Stimulated activated CD4-positive, alpha-beta T cell treated with anti-CD3 and anti-CD28 coated beads, Interleukin-4, amount 100 ng/mL, for 1 hour (primary cell): ENCODE results near the gene CNTNAP2.

Experiments
- DNase-seq: peaks from one replicate; pipeline ENCODE4 v3.0.0-alpha.2; 2020

CNTNAP2 gene

DNA sequence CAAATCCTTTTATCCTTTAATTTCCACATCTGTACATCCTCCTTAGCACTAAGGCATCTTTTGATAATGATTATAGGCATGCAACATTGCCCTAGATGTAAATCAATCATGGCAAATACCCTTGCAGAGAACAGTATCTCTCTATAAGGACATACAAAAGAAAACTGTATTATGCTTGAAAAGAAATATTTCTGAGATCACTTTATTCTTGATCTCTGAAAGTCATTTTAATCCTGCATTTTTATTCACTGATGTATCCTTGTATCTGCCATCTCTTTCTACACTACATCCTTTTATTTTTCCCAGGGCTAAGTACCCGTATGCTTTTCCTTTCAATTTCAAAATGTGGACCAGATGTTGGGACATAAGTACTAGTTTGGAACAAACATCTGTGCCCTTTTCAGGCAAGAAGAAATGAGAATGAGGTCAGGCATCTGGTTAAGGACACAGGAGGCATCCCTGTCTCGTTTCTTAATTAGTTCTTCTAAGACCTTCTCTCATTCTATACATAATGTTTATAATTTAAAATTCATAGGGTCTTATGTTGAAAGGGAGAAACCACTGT is 338.6 kb downstream of the CNTNAP2 start:
- DNase-seq, result no peak

DNA sequence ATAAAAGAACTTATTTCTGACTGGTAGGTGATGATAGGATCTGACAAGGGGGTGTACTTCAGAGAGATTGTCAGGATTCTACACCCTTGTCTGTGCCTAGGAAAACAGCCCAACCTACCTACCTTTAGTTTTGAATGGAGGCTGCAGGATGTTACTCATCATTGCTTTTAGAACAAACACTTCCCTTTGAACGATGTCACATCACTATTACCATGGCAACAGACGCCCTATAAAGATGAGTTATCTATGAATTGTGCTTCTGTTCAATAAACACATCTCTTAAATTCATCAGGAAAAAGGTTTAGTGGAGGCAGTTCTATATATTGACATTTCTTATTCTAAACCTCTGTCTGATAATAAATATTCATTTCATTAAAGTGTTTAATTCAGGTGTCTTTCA is 362.4 kb downstream of the CNTNAP2 start:
- no peak for DNase-seq

DNA sequence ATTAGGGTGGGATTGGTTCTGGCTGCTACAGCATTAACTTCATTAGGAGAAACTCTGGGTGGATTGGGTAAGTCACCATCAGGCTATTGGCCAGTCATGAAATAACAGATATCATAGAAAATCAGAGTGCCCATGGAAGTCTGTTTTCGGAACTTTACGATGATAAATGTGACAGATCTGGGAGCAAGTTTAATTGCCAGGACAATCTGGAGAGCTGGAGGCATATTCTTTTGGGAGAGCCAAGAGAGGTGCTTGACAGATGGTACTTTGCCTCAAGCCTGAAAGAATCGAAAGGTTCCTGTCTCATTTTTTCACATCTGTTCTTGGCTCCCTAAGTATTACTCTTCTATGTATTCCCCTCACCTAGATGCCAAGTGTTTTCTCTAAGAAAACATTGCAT is 369.9 kb downstream of the CNTNAP2 start:
- no peak for DNase-seq

DNA sequence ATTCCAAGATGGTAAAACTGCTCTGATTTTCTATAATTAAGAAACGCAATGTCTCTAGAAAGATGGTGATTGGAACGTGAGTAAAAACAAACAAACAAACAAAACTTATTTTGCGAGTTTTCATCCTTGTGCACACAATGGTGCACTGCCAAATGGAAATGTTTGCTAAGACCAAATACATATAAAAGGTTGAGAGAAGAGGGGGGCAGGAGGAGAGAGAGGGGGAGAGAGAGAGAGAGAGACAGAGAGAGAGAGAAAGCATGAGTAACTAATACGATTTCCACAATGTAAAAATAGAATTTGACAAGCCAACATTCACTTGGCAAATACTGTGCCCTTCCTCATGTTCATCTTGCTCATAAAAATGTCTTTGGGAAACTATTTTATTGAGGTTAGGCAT is 375.4 kb downstream of the CNTNAP2 start:
- no peak for DNase-seq

DNA sequence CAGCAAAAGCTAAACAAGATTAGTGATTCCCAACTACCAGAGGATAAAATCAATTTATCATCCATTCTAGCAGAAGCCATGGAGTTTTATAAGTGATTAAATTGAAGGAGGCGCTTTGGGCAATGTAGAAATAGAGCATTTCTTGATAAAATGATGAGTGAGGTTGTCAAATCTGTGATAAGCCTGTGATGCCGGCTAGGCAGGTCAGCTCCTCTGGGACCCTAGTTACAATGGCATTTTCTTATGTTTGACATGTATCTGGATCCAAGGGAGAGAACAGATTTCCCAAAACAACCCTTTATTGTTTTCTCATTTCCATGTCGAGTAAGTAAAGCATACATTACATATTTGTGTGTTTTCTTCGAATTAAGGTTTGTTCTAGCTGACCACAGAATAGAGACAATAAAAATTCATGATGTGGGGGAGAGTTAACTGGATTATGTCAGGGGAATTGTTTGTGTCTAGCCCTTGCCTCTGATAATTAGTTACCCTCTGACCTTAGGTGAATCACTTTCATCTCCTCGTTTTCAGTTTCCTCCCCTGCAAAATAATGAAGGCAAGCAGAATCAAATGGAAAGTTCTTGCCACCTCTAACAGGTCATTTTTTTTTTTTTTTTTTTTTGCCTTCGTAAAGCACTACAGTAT is 378.5 kb downstream of the CNTNAP2 start:
- no peak for DNase-seq

DNA sequence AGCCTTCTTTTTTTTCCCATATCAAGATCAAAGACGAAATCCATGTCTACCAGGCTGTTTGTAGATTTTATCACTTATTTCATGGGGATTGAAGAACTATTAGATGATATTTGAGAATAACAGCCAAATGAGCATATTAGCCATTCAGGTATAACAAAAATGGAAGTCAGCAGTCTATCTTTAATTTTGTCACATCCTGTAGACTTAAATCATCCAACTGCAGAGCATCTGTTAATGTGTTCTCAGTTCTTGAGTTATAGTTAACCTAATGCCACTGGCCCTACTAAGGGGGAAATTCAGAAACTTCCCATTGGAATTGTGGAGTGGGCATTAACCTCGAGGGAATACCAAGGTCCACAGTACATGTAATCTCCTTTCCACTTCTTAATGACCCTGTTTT is 380.1 kb downstream of the CNTNAP2 start:
- no peak for DNase-seq

DNA sequence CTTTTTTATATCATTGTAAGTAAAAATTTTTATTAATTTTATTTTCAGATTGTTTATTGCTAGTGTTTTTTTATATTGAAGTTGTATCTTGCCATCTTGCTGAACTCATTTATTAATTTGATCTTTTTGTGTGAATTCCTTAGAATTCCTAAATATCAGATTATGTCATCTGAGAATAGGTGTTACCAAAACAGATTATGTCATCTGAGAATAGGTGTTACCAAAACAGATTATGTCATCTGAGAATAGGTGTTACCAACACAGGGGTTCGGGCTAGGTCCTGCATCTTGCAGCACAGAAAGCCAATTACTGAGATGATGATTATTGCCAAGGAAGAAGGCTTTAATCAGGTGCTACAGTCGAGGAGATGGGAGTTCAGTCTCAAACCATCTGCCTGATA is 383.4 kb downstream of the CNTNAP2 start:
- no peak for DNase-seq

DNA sequence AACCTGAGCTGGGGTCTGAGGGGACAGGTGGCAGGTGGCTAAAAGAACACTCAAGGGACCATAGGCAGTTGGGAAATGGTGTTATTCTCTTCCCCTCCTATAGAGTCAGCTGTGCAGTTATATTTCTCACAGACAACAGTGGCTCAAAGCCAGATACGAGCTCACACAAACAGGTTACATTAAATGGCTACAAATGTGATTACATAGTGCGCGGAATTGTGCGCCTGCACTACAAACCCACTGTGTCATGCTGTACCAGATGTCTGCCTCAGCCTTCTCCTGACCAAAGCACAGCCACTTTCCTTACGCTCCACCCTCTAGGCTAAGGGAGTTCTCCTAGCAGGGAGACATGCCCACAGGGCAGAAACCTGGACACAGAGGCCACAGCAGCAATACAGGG is 387.2 kb downstream of the CNTNAP2 start:
- no peak for DNase-seq

DNA sequence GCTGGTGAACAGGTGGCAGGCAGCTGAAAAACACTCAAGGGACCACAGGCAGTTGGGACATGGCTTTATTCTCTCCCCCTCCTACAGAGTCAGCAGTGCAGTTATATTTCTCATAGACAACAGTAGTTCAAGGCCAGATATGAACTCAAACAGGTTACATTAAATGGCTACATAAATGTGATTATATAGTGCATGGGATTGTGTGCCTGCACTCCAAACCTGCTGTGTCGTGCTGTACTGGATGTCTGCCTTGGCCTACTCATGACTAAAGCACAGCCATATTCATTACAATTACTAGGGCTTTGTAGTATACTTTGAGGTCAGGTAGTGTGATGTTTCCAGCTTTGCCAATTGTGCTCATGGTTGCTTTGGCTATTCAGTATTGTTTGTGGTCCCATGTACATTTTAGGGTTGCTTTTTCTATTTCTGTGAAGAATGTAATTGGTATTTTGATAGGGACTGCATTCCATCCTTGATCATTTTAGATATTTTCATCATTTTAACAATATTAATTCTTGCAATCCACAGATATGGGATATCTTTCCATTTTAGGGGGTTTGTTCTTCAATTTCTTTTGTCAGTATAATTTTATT is 393.6 kb downstream of the CNTNAP2 start:
- no peak for DNase-seq

DNA sequence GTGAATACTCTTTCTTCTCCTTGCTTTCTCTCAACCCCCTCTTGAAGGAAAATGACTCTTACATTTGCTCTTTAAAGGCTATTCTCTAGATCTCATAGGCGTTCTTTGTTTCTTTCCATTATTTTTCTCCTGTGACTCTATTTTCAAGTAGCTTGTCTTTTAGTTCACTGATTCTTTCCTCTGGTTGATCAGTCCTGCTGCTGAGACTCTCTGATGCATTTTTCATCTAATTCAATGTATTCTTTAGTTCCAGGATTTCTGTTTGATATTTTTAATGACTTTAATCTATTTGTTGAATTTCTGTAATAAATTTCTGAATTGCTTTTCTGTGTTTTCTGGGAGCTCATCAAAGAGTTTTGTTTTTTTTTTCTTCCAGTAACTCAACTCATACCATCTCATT is 397.7 kb downstream of the CNTNAP2 start:
- no peak for DNase-seq

DNA sequence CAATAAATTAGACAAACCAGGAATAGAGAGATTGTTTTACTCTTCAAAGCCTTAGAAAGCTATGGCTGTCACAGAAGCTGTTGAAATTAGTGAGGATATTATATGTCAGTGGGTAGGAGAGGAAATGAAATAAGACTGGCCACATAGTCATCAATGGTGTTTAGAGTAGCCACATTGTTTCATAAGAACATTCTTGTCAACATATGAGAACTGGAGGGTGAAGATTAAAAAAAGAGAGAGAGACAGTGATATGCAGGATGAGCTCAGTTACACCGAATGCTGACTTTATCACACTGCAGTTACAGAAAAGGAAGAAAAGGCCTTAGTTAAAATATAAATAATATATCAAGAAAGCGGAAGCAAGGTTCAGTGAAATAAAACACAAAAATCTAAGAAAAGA is 412.0 kb downstream of the CNTNAP2 start:
- DNase-seq, result no peak

DNA sequence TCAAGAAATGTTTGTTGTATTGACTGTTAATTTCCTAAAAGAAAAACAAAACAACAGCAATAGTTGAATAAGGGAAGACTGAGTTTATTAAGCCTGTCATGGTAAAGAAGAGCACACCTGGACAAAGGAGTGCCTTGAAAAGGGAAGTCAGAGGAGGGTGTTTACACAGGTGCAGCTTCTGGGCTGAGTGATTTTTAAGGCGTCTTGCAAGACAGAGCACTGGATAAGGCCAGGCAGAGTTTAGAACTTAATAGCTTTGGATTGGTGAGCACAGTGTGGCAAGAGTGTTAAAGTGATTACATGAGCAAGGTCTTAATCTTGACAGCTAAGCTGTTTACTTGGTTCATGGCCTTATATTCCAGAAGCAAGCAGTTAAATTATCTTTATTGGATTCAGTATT is 423.2 kb downstream of the CNTNAP2 start:
- DNase-seq, result no peak

DNA sequence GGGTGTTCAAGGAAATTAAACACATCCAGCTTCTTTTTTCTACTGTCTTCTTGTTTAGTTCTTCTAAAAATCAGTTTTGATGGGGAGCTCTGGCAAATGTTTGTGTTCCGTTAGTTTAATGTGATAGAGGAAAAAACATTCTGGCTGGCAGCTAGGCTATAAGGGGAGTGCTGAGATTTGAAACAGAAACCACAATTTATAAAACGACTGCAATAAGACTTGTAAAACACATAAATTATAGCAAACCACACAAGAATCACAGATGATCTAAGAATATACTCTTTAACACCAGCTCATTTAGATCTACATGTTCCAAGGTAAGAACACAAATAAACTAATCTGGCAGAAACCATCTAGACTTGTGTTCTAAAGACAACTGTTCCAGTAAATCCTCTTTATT is 425.5 kb downstream of the CNTNAP2 start:
- DNase-seq, result no peak

DNA sequence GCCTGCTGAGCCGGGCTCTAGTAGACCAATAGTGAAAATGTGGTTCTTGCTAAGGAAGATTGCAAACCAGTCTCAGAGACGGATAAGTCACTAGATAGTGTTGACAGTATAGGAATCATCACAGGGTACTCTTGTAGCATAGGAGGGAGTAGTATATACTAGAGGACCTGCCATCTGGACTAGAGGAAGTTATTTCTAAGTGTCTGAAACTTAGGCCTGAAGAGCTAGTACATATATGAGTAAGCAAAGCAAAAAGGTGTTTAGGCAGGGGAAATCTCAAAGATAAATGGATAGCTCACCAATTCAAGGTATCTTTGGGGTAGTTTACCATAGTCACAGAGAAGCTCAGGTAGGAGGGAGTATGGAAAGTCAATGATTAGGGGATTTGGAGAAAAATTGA is 428.1 kb downstream of the CNTNAP2 start:
- DNase-seq, result no peak

DNA sequence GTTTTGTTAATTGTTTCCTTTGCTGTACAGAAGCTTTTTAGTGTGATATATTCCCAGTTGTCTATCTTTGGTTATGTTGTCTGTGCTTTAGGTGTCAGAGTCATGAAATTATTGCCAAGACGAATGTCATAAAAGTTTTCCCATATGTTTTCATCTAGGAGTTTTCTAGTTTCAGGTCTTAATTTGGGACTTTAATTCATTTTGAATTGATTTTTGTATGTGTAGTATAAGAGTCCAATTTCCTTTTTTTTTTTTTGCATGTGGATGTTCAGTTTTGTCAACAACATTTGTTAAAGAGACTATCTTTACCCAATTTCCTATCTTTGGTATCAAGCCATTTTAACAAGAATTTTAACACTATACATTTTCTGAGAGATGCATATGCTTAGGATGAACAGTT is 432.2 kb downstream of the CNTNAP2 start:
- no peak for DNase-seq

DNA sequence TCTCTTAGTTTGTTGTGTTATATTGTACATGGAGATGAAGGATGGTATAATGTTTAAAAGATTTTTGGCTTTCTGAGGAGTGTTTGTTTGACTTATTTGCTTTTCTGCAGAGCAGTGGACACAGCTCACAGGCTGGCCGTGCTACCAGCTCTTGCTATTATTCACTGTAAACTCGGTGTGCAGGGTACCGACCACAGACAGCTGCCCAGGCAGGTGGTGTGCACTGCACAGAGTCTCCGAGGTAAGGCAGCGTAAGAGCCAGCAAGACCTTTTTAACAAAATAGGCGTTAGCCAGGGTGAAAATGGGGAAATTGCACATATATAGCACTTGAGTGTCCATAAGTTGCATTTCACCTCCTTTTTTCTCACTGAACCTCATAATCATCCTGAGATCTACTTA is 438.0 kb downstream of the CNTNAP2 start:
- DNase-seq, result no peak

DNA sequence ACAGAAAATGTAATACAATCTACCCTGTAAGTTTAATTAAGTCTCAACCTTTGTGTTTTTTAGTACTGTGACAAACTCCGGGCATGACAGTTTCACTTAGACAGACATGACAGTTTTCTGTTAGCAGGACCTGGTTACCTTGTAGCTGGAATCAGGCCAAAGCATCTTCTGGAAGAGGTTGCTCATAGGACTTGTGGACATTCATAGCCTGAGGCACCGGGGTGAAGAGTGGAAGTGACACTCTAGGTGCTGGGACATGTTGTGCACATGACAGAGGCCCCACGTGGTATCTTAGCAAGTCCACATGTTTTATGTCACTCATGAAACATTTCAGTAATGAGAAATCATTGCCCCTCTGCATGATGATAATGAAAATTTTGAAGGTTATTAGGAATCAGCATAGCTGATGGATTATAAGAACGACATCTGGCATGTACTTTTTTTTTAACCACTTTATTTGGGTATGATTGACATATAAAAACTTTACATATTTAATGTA is 441.4 kb downstream of the CNTNAP2 start:
- no peak for DNase-seq

DNA sequence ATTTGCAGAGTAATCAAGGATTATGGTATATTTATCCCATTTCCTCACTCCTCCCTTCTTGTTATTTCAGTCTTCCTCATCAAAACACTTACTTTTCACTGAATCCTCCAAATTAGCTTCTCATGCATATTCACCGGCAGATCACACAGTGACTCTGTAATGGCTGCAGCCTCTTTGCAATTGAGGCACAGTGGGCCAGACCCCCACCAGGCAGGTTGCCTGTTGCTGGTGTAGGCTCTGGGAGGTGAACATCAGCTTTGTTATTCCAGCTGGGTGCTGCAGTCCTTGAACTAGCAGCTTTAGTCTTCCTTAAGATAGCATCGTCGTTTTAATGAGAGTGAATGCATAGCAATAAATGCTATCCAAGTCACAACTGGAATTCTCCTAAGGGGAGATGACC is 449.3 kb downstream of the CNTNAP2 start:
- DNase-seq, result no peak

DNA sequence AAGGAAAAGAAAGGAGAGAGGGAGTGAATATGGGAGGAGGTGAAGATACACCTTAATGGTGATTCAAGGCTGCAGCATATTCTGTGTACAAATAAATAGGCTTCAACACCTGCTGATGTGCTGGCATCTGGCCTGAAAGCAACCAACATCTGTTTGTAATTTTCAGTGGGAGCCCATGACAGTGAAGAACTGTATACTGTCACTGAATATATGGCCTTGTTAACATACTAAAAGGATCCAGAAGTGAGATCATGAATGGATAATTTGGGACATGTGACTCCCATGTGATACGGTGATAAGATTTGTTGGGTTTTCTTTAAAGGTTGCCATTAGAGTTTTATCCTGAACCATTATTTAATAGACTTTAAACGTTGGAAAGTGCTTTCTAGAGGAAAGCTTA is 459.3 kb downstream of the CNTNAP2 start:
- no peak for DNase-seq

DNA sequence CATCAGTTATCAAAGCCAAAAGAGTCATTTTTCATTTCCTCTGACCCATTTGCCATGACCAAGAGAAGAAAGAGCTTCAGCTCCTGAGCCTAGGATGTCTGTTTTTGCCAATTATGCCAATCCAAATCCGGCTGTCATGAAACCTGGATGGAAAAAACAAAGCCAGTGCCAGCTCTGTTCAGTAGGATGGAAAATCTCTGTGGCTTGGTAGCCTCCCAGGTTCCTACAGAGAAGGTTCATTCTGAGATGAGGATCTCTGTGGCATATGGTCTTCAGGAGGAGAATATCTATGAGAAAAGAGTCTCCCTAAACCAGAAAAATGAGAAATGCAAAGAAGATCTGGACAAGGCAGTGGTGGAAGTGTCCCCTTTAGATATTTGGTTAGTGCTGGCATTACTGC is 475.4 kb downstream of the CNTNAP2 start:
- no peak for DNase-seq

DNA sequence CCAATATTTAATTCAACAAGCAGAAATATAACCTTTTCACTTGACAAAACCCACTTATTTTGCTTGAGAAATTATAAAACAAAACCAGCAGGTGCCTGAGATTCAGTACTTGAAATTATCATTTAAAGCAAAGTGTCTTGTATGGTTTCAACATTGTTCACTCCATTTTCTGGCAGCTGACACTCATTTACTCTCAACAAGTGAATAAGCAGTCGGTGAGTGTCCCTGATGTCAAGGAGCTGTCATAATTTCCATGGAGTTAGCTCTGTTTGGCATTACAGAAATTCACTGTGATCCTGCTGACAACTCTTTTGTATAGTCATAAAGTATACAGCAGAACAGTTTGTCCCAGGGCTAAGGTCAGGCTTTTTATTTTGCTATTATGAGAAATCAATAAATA is 490.0 kb downstream of the CNTNAP2 start:
- no peak for DNase-seq

DNA sequence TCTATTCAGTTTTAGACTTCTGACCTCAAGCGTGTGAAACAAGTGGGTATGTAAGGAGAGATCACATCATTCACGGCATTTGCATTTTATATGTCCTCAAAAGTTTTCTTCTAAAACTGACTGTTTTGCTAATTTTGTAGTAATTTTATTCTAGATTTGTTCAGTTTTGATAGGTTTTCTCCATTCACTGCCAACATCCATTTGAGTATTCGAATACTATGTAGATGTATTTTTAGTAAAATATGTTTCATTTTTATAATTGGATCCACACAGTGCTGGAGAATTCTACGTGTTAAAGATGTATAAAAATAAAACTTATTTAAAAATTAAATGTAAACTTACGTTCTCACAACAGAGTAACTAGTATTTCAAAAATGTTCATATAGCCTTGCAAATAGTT is 503.0 kb downstream of the CNTNAP2 start:
- DNase-seq, result no peak

DNA sequence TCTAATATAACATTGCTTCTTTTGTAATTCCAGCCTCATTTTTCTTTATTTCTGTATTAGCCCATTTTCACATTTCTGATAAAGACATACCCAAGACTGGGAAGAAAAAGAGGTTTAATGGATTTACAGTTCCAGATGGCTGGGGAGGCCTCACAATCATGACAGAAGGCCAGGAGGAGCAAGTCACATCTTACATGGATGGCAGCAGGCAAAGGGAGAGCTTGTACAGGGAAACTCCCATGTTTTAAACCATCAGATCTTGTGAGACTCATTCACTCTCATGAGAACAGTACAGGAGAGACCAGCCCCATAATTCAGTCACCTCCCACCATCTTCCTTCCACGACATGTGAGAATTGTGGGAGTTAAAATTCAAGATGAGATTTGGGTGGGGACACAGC is 510.3 kb downstream of the CNTNAP2 start:
- no peak for DNase-seq

DNA sequence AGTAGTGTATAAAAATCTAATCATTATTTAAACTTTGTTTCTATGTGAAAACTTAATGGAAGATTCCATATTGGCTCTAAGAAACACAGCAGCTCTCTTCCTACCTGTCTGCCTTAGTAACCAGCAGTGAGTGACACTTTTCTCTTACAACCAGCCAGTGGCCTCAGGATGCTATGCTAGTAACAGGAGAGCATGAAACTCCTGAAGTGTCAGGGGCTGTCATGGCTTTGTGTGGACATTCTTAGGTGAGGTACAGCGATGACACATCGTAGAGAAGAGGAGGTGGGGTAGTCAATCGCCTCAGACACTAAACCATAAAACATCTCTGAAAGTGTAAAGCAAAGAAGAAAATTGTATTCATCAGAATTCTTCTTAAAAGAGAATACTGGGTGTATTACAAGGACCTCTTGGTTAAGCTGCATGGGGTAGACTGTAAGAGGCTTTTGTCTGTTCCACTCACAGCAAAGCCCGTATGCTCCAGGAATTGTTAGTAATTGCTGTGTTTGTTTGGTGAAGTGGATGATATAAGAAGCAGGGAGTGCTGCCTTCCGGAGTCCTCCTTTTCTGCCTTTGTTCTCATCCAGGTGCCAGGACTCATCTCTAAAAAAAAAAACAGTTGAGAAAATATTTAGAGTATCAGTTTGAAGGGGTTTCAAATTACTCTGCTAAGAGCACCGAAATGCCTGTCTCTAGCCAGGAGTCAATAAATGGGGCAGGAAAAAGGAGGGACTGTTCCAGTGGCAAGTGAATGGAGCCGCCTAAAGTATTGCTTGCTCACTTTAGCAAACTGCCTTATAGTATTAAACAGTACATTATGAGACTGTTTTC is 518.8 kb downstream of the CNTNAP2 start:
- no peak for DNase-seq
